HPDE6-E6E7 (cell line): ENCODE measurements around the gene FOXB2.
"Not testable (repeated sequence)": the region's sequence is repeated elsewhere in the genome, so short reads cannot be mapped to it uniquely, and the experiment has no call there.

Source experiments
- DNase-seq: peaks from one replicate; pipeline ENCODE4 v3.0.0; 2011; ENCODE audit warnings: missing footprints; ENCODE audit errors: extremely low spot score

Gene FOXB2

GRCh38 chr9:77019236-77019925 lies at the start of gene FOXB2:
Gene FOXB2, plus strand, starts transcription at chr9:77019655. Its CDS starts 0 bp downstream, at chr9:77019655.
- DNase-seq, result no peak

GRCh38 chr9:76969716-76970115 lies 49.7 kb upstream of the FOXB2 start:
- DNase-seq, result no peak

GRCh38 chr9:76978831-76979230 lies 40.6 kb upstream of the FOXB2 start:
- DNase-seq, result not testable (repeated sequence)

- DNase-seq, result no peak
Observed at GRCh38 chr9:76980566-76980965, 38.9 kb upstream of the FOXB2 start.

GRCh38 chr9:76984486-76984885 lies 35.0 kb upstream of the FOXB2 start:
- no peak for DNase-seq

GRCh38 chr9:76985581-76985980 lies 33.9 kb upstream of the FOXB2 start:
- no peak for DNase-seq

GRCh38 chr9:76987594-76988200 lies 31.8 kb upstream of the FOXB2 start:
- peak; percentile 40 for DNase-seq

- no peak for DNase-seq
Observed at GRCh38 chr9:76988941-76989340, 30.5 kb upstream of the FOXB2 start.

GRCh38 chr9:76989501-76989900 lies 30.0 kb upstream of the FOXB2 start:
- no peak for DNase-seq

GRCh38 chr9:76996700-76997099 lies 22.8 kb upstream of the FOXB2 start:
- DNase-seq, result no peak

- no peak for DNase-seq
Observed at GRCh38 chr9:76999261-76999660, 20.2 kb upstream of the FOXB2 start.

- DNase-seq, result no peak
Observed at GRCh38 chr9:77000330-77000729, 19.1 kb upstream of the FOXB2 start.

GRCh38 chr9:77003366-77003765 lies 16.1 kb upstream of the FOXB2 start:
- no peak for DNase-seq

GRCh38 chr9:77005216-77005615 lies 14.2 kb upstream of the FOXB2 start:
- DNase-seq, result no peak

GRCh38 chr9:77010527-77010926 lies 8.9 kb upstream of the FOXB2 start:
- no peak for DNase-seq

GRCh38 chr9:77011973-77012821 lies 7.3 kb upstream of the FOXB2 start:
- no peak for DNase-seq

GRCh38 chr9:77013206-77013931 lies 6.1 kb upstream of the FOXB2 start:
- DNase-seq, result no peak

- no peak for DNase-seq
Observed at GRCh38 chr9:77013932-77014596, 5.4 kb upstream of the FOXB2 start.

GRCh38 chr9:77014597-77015263 lies 4.7 kb upstream of the FOXB2 start:
- no peak for DNase-seq

- no peak for DNase-seq
Observed at GRCh38 chr9:77015327-77016048, 4.0 kb upstream of the FOXB2 start.
